Psoas muscle (tissue), 8 donors: Measurements from ENCODE around the gene LMOD3. TPM values are rescaled to one million over a fixed set of nuclear protein-coding genes. Genes with fewer than 3 reads are reported as not detected.

Experiments
- ATAC-seq, 4 donors: fragments of 200-7000 bp; cut with Tn5 transposase; one replicate each; pipeline ENCODE4 v1.9.1; 2020; ENCODE audit warnings: moderate library complexity in 3 of 4, mild to moderate bottlenecking in 2 of 4
- DNase-seq, 2 donors: peaks; one replicate each; pipeline ENCODE4 v3.0.0-alpha.2; 2020
- H3K27ac ChIP-seq: fragments of 200-600 bp; one replicate; pipeline ENCODE4 v1.8.0; 2022
- H3K27me3 ChIP-seq, 3 donors: fragments of 200-600 bp in 1 of 3; one replicate each; pipeline versions ENCODE4 v1.6.1 to v1.8.0; 2013 to 2022; ENCODE audit warnings: low read length in 2 of 3, mild to moderate bottlenecking in 2 of 3, moderate library complexity in 1 of 3; ENCODE audit not compliant: insufficient read depth in 3 of 3
- H3K36me3 ChIP-seq, 2 donors: fragments of 200-600 bp in 1 of 2; one replicate each; pipeline versions ENCODE4 v1.6.1 to v1.8.0; 2013 to 2022; ENCODE audit warnings: low read depth in 1 of 2, mild to moderate bottlenecking in 1 of 2, moderate library complexity in 1 of 2; ENCODE audit not compliant: insufficient read depth in 1 of 2
- H3K4me1 ChIP-seq: fragments of 200-600 bp; one replicate; pipeline ENCODE4 v1.8.0; 2022
- H3K4me3 ChIP-seq: fragments of 200-600 bp; one replicate; pipeline ENCODE4 v1.8.0; 2022; ENCODE audit warnings: mild to moderate bottlenecking
- H3K9me3 ChIP-seq: fragments of 200-600 bp; one replicate; pipeline ENCODE4 v1.8.0; 2022
- WGBS, 3 donors: extraction: QIAGEN DNeasy Blood & Tissue Kit; methylation state at CpG; one replicate each; pipeline versions ENCODE4 v1.1.6 to v1.1.7; 2013; 5-methylcytosine and 5-hydroxymethylcytosine counted together
- intact Hi-C, 2 donors: fragments of 100-400 bp; cut with DNase I; formaldehyde crosslinking; loops; one replicate each; pipeline versions ENCODE4 v1.11.0 to v1.14.2; 2022
- polyA plus RNA-seq, 3 donors: library from polyadenylated mRNA; stranded (reverse); fragments of 200-250 nt; gene quantifications; one replicate each; pipeline ENCODE4 v1.2.3, GENCODE V29; 2013
- total RNA-seq, 4 donors: library from RNA; stranded (reverse); fragmentation: NEBNext Ultra II Directional in 2 of 4; extraction: Animal tissue kit (Norgen Biotek cat#: 25700) in 2 of 4; gene quantifications; one replicate each; pipeline versions ENCODE4 v1.2.1 to v1.2.4, GENCODE V29; 2021 to 2023
- TF ChIP-seq, protein P1 (sequence below): fragments of 200-600 bp; IDR thresholded peaks from one replicate; pipeline ENCODE4 v1.8.0; 2022; ENCODE audit warnings: antibody characterized with exemption
- donor health status: healthy with polysubstance abuse.
- donor health status: DM: no; HTN: no; CAD: no; lungs with moderate emphysema.
- donor health status: Bipolar disorder and iron deficiency.
- donor health status: healthy.
- donor health status: DM: yes; HTN: yes; CAD: no.
- donor health status: DM: no; HTN: no; CAD: no.
- donor health status: DM: no; HTN: no; CAD: no.
- donor health status: DM: yes; HTN: yes; CAD: no.

LMOD3 gene
- total and polyA plus RNA-seq, 7 donors: 9.0 to 258 (median 133) TPM

DNA sequence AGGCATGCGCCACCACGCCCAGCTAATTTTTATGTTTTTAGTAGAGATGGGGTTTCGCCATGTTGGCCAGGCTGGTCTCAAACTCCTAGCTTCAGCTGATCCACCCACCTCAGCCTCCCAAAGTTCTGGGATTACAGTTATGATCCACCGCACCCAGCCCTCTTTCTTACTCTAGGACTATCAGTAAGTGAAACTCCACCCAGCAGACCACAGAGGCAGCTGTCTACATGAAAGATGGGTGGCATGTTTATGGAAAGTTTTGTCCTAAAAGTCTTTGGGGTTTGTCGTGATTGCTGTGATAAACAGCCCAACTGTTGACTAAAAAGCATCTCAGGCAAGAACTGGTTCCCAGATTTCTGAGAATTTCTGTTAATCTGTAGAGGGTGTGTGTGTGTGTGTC, 26.8 kb downstream of the LMOD3 start:
- Histone ChIP-seq H3K9me3 (no peaks in the 10 kb centered on the region), H3K27ac (peak overlapping the region; percentile 98), H3K4me1 (peaks cover 83% of the 10 kb centered on the region), H3K27me3 (no peaks in the 10 kb centered on the region), H3K36me3 (peaks cover 5 to 19% of the 10 kb centered on the region in 2 donors), H3K4me3 (no peak overlapping the region)
- ATAC-seq: peak in 2 of 4 donors; percentile 25 to 34
- WGBS, 3 donors: 71 to 77% (median 71%) methylated on average over 5 of the region's 5 CpGs
- intact Hi-C loops: no loop called here
- no peak for DNase-seq
- TF ChIP-seq, protein P1, sequence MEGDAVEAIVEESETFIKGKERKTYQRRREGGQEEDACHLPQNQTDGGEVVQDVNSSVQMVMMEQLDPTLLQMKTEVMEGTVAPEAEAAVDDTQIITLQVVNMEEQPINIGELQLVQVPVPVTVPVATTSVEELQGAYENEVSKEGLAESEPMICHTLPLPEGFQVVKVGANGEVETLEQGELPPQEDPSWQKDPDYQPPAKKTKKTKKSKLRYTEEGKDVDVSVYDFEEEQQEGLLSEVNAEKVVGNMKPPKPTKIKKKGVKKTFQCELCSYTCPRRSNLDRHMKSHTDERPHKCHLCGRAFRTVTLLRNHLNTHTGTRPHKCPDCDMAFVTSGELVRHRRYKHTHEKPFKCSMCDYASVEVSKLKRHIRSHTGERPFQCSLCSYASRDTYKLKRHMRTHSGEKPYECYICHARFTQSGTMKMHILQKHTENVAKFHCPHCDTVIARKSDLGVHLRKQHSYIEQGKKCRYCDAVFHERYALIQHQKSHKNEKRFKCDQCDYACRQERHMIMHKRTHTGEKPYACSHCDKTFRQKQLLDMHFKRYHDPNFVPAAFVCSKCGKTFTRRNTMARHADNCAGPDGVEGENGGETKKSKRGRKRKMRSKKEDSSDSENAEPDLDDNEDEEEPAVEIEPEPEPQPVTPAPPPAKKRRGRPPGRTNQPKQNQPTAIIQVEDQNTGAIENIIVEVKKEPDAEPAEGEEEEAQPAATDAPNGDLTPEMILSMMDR: no peak

DNA sequence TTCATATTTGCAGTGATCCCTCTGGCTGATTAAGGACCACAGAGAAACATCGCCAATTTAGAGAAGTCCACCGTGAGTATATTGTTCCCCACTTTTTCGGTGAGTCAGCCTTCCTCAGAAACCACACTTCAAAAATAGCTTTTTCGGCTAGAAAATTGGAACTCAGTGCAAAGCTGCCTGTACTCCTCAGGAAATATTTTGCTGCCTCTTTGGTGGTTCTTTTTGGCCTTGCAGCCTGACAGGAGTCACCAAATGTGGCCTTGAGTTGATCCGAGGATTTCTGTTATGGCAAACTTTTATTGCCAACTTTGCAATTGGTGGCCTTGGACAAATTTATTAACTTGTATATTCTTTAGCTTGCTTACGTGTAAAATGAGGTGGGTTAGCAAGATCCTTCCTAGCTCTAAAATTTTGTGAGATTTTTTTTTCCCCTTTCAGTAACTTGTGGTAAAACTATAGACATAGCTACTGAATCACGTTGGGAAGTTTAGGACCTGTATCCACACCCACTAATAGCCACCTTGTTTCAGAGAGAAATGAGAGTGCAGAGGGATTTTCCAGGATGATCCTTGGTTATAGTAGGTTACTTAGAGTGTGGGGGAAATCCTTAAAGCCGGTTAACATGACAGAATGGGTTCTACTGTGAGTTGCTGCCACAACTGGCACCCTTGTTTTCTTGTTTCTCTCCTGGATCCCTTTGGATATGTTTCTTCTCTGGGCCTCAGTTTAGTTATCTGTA, 27.8 kb downstream of the LMOD3 start:
- WGBS, 3 donors: 27 to 59% (median 31%) methylated on average over 8 of the region's 8 CpGs
- peaks cover 5 to 18% of the 10 kb centered on the region in 2 donors for H3K36me3 ChIP-seq
- H3K27me3 ChIP-seq: no peaks in the 10 kb centered on the region
- ATAC-seq (no peak), DNase-seq (no peak)
- peak overlapping the region; percentile 12 for H3K4me3 ChIP-seq
- peak overlapping the region; percentile 98 for H3K27ac ChIP-seq
- TF ChIP-seq, protein P1: no peak
- intact Hi-C loops: no loop called here
- H3K4me1 ChIP-seq: peaks cover 91% of the 10 kb centered on the region
- no peaks in the 10 kb centered on the region for H3K9me3 ChIP-seq

DNA sequence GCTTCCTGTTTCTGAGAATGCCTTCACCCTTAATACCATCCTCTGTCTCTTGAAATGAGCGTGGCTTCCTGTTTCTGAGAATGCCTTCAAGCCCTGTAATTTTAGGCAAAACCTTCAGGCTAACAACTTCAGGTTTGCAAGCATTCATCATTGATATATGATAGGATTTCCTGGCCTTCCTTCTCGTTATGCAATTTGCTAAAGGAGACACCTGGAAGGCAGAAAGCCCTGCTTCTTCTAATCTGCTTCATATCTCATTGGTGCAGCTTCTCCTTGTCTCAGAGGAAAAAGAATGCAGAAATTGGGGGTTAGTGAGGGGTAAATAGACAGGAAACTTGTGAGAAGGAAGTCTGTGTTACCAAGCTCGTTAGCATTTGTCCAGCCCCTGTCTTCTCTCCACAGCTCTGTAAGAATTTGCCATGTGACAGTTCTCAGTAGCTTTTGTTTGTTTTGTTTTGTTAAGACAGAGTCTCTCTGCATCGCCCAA, 30.3 kb downstream of the LMOD3 start:
- DNase-seq (no peak), ATAC-seq (no peak)
- TF ChIP-seq, protein P1: no peak
- intact Hi-C loops: no loop called here
- H3K4me3 ChIP-seq: peak overlapping the region; percentile 3
- H3K36me3 ChIP-seq: peaks cover 5 to 14% of the 10 kb centered on the region in 2 donors
- no peaks in the 10 kb centered on the region for H3K9me3 ChIP-seq
- peak overlapping the region; percentile 98 for H3K27ac ChIP-seq
- H3K27me3 ChIP-seq: no peaks in the 10 kb centered on the region
- WGBS, 3 donors: 16 to 24% (median 21%) methylated on average over 4 of the region's 4 CpGs
- peaks cover 100% of the 10 kb centered on the region for H3K4me1 ChIP-seq

DNA sequence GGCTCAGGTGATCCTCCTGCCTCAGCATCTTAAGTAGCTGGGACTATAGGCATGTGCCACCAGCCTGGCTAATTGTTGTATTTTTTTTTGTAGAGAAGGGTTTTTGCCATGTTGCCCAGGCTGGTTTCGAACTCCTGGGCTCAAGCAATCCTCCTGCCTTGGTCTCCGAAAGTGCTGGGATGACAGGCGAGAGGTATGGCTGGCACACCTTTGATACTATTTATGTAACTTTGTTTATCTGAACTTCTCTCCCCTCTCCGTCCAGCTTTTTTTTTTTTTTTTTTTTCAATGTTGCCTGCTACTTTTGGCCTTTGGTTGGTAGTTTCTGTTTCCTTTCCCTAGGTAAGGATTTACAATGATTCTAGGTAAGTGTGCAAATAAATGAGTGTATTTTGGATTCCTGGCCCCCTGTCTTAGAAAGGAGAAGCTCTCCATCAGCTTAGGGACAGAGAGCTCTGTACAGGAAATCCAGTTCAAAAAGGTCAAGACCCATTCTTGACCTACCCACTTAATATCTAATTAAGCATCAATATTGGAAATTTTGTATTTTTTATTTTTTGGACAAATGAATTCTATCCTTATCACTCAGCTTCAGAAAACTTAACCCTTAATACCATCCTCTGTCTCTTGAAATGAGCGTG, 30.9 kb downstream of the LMOD3 start:
- intact Hi-C loops: no loop called here
- no peak for ATAC-seq
- 43 to 47% (median 44%) methylated on average over 5 of the region's 5 CpGs for WGBS, 3 donors
- TF ChIP-seq, protein P1: no peak
- DNase-seq: no peak
- peaks cover 5 to 14% of the 10 kb centered on the region in 2 donors for H3K36me3 ChIP-seq
- H3K4me1 ChIP-seq: peaks cover 97% of the 10 kb centered on the region
- H3K9me3 ChIP-seq: no peaks in the 10 kb centered on the region
- no peaks in the 10 kb centered on the region for H3K27me3 ChIP-seq
- peak overlapping the region; percentile 98 for H3K27ac ChIP-seq
- H3K4me3 ChIP-seq: peak overlapping the region; percentile 6
